ENCODE data around the gene OSGEPL1.
"Not testable (repeated sequence)": the region's sequence is repeated elsewhere in the genome, so short reads cannot be mapped to it uniquely, and the experiment has no call there.

OSGEPL1 gene

DNA sequence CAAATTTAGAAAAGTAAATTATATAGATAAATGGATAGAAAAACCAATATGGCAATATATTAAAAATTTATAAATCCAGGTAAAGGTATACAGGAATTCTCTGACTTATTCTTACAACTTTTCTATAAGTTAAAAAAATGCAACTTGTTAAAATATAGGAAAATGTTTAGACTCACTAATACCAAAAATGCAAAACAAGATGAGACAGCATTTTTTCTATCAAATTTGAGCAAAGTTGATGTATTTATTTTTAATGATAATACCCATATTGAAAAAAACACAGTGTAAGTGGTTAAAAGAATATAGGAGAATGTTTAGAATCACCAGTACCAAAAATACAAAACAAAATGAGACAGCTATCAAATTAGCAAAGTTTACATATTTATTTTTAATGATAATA lies 35.7 kb downstream of the OSGEPL1 start:
- DNase-seq, result no peak

GRCh38 chr2:189726271-189726670 lies 36.3 kb downstream of the OSGEPL1 start:
- no peak for DNase-seq

DNA sequence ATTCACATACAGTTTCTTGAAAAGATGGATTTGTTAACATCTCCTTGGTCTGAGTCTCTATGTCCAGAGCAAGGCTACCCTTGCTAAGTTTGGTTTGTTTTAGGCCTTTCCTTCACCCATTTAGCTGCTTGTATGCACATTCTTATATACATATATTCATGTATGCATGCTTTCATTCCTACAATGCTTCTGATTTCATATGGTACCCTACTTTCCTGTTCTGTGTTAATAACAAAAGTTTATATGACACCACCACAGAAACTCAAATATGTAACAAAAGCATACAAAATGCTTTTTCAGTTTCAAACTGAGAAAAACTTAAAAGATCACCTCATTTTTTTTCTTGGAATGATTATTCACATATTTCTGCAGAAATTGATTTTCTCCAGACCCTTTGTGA lies 39.4 kb downstream of the OSGEPL1 start:
- DNase-seq, result no peak

DNA sequence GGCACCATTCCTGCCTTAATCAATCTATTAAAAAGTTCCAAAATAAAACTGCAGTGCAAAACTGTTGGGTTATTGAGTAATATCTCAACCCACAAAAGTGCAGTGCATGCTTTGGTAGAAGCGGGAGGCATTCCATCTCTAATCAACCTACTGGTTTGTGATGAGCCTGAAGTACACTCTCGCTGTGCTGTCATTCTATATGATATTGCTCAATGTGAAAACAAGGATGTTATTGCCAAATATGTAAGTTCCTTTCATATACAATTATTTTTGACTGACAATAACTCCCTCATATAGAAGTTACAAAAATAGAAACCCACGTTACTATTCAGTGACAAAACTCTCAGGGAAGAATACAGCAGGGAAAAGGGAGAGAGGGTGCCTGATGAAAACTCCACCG lies 43.0 kb downstream of the OSGEPL1 start:
- no peak for DNase-seq

DNA sequence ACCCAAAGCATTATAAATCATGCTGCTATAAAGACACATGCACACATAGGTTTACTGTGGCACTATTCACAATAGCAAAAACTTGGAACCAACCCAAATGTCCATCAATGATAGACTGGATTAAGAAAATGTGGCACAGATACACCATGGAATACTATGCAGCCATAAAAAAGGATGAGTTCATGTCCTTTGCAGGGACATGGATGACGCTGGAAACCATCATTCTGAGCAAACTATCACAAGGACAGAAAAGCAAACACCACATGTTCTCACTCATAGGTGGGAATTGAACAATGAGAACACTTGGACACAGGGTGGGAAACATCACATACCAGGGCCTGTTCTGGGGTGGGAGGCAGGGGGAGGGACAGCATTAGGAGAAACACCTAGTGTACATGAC lies 45.0 kb downstream of the OSGEPL1 start:
- DNase-seq, result not testable (repeated sequence)

GRCh38 chr2:189709501-189710221 lies 52.9 kb downstream of the OSGEPL1 start:
- DNase-seq, result peak; percentile 57

GRCh38 chr2:189702071-189702470 lies 60.5 kb downstream of the OSGEPL1 start:
- no peak for DNase-seq

DNA sequence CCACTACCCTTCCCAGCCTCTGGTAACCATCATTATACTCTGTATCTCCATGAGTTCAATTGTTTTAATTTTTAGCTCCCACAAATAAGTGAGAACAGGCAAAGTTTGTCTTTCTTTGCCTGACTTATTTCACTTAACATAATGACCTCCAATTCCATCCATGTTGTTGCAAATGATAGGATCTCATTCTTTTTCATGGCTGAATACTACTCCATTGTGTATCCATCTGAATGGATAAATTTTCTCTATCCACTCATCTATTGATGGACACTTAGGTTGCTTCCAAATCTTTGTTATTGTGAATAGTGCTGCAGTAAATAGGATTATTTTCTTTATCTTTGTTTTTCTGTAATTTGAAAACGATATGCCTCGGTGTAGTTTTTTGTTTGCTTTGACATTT lies 61.9 kb downstream of the OSGEPL1 start:
- DNase-seq, result no peak

GRCh38 chr2:189698020-189698887 lies 64.3 kb downstream of the OSGEPL1 start:
- DNase-seq, result peak; percentile 4
